ENCODE measurements around the gene CLEC7A. TPM values are rescaled to one million over a fixed set of nuclear protein-coding genes. Genes with fewer than 3 reads are reported as not detected.

CLEC7A gene
- total RNA-seq, result not detected

- Mint-ChIP-seq H3K27ac (no peak within 1 kb of the TSS), H3K27me3 (peaks cover 10% of the 10 kb centered on the region), H3K4me1 (ENCODE audit: low read depth) (peaks cover 13% of the 10 kb centered on the region), H3K36me3 (ENCODE audit: low read depth) (no peaks in the 10 kb centered on the region), H3K4me3 (no peak within 1 kb of the TSS), H3K9me3 (no peaks in the 10 kb centered on the region)
- no peak for TF ChIP-seq CTCF (IDR thresholded peaks at IDR 0.05)
- ATAC-seq (peak; percentile 89), DNase-seq (no peak)
- intact Hi-C loops (cut with micrococcal nuclease), result loop anchor here (10.0 kb wide), 2 partner anchors 185 to 385 kb away; no protein-coding TSS in a partner anchor
- ChIA-PET POLR2A (interaction anchor here (0.6 to 1.5 kb wide), 2 partner anchors 10 to 1167 kb away, joined by 3 read pairs; no protein-coding TSS in a partner anchor), CTCF (interaction anchor here (0.7 to 2.2 kb wide), 7 partner anchors 10 to 1179 kb away, joined by 3 to 13 read pairs (median 3); partner anchors contain the start of gene CLEC12B)
These were observed at the start of gene CLEC7A for GRCh38 chr12:10130042-10130441. Gene CLEC7A, minus strand, starts transcription at chr12:10130199. Its CDS starts 117 bp downstream, at chr12:10130082.

- Mint-ChIP-seq H3K9me3 (no peaks in the 10 kb centered on the region), H3K4me1 (ENCODE audit: low read depth) (no peaks in the 10 kb centered on the region), H3K4me3 (no peak overlapping the region), H3K36me3 (ENCODE audit: low read depth) (no peaks in the 10 kb centered on the region), H3K27me3 (peaks cover 10% of the 10 kb centered on the region), H3K27ac (no peak overlapping the region)
- no peak for DNase-seq
- ATAC-seq, result no peak
- no peak for TF ChIP-seq CTCF (IDR thresholded peaks at IDR 0.05)
- intact Hi-C loops (cut with micrococcal nuclease), result no loop called here
- ChIA-PET CTCF (no interaction called here), POLR2A (no interaction called here)
These were observed 49.8 kb upstream of the CLEC7A start for GRCh38 chr12:10179776-10180181.

- POLR2A ChIA-PET, result no interaction called here
- Mint-ChIP-seq H3K4me1 (ENCODE audit: low read depth) (no peaks in the 10 kb centered on the region), H3K9me3 (no peaks in the 10 kb centered on the region), H3K36me3 (ENCODE audit: low read depth) (no peaks in the 10 kb centered on the region), H3K4me3 (no peak within 1 kb of the TSS), H3K27ac (no peak within 1 kb of the TSS), H3K27me3 (peaks cover 6% of the 10 kb centered on the region)
- intact Hi-C loops (cut with micrococcal nuclease), result no loop called here
- DNase-seq (no peak), ATAC-seq (no peak)
- CTCF ChIA-PET, result no interaction called here
- no peak for TF ChIP-seq CTCF (IDR thresholded peaks at IDR 0.05)
These were observed 48.8 kb upstream of the CLEC7A start, which contains the start of gene TMEM52B for GRCh38 chr12:10178821-10179220. Gene TMEM52B, plus strand, starts transcription at chr12:10179032. Its CDS starts 543 bp downstream, at chr12:10179575.

- intact Hi-C loops (cut with micrococcal nuclease), result no loop called here
- no peak overlapping the region for H3K4me3 Mint-ChIP-seq
- ChIA-PET POLR2A (interaction anchor here (0.5 to 0.6 kb wide), 2 partner anchors 12 to 857 kb away, joined by 4 read pairs; no protein-coding TSS in a partner anchor), CTCF (interaction anchor here (1.3 kb wide), 1 partner anchor 15 kb away, joined by 4 read pairs; no protein-coding TSS in a partner anchor)
- H3K4me1 Mint-ChIP-seq (ENCODE audit: low read depth), result no peaks in the 10 kb centered on the region
- H3K27ac Mint-ChIP-seq, result no peak overlapping the region
- ATAC-seq, result no peak
- no peak for DNase-seq
- peaks cover 7% of the 10 kb centered on the region for H3K27me3 Mint-ChIP-seq
- no peak for TF ChIP-seq CTCF (IDR thresholded peaks at IDR 0.05)
- no peaks in the 10 kb centered on the region for H3K9me3 Mint-ChIP-seq
- no peaks in the 10 kb centered on the region for H3K36me3 Mint-ChIP-seq (ENCODE audit: low read depth)
These were observed 46.0 kb upstream of the CLEC7A start for GRCh38 chr12:10175846-10176636.

GRCh38 chr12:10174986-10175614 is 45.1 kb upstream of the CLEC7A start:
- H3K4me1 Mint-ChIP-seq (ENCODE audit: low read depth), result no peaks in the 10 kb centered on the region
- H3K36me3 Mint-ChIP-seq (ENCODE audit: low read depth), result no peaks in the 10 kb centered on the region
- H3K9me3 Mint-ChIP-seq, result no peaks in the 10 kb centered on the region
- DNase-seq (no peak), ATAC-seq (no peak)
- ChIA-PET CTCF (no interaction called here), POLR2A (no interaction called here)
- H3K4me3 Mint-ChIP-seq, result no peak overlapping the region
- peaks cover 6% of the 10 kb centered on the region for H3K27me3 Mint-ChIP-seq
- H3K27ac Mint-ChIP-seq, result no peak overlapping the region
- no peak for TF ChIP-seq CTCF (IDR thresholded peaks at IDR 0.05)
- intact Hi-C loops (cut with micrococcal nuclease), result no loop called here

All from activated CD8-positive, alpha-beta T cell treated with anti-CD3 and anti-CD28 coated beads for 36 hours (primary cell).